ENCODE measurements around the gene CPNE8.

Gene CPNE8

DNA sequence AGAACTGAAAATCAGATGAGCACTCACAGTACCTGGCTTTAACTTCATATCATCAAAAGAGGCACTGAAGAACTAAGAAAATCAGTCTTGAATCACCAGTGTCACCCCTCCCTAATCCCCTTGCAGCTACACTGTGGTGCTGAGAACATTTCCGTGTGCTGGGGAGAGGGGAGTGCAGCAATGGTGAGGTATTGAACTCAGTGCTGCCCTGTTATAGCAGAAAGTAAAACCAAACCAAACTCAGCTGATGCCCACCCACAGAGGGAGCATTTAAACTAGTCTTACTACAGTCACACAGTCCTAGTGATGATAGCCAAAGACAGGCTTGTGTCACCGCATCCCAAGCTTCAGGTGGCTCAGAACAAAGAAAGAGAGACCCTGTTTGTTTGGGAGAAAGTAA is 122.1 kb downstream of the CPNE8 start:
- in situ Hi-C loops (cut with HindIII; ENCODE audit: low pct_ligation_motif_present, low sequenced_read_pairs), result no loop called here
- TF ChIP-seq, protein P1, sequence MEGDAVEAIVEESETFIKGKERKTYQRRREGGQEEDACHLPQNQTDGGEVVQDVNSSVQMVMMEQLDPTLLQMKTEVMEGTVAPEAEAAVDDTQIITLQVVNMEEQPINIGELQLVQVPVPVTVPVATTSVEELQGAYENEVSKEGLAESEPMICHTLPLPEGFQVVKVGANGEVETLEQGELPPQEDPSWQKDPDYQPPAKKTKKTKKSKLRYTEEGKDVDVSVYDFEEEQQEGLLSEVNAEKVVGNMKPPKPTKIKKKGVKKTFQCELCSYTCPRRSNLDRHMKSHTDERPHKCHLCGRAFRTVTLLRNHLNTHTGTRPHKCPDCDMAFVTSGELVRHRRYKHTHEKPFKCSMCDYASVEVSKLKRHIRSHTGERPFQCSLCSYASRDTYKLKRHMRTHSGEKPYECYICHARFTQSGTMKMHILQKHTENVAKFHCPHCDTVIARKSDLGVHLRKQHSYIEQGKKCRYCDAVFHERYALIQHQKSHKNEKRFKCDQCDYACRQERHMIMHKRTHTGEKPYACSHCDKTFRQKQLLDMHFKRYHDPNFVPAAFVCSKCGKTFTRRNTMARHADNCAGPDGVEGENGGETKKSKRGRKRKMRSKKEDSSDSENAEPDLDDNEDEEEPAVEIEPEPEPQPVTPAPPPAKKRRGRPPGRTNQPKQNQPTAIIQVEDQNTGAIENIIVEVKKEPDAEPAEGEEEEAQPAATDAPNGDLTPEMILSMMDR (IDR thresholded peaks at IDR 0.05; ENCODE audit: low read depth, low read length, missing control alignments), result no peak

DNA sequence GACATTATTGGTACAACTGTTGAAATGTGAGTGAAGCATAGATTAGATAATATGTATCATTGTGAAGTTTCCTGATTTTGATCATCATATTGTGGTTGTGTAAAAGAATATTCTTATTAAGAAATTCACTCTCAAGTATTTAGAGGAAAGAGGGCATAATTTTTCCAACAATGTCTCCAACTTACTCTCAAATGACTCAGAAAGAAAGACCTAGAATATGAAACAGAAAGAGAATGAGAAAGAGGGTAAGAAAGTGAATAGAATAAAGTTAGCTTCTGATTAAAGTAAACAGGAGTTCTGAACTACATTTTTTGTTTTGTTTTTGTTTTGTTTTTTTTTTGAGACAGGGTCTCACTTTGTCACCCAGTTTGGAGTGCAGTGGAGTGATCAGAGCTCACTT is 123.0 kb downstream of the CPNE8 start:
- TF ChIP-seq, protein P1 (IDR thresholded peaks at IDR 0.05; ENCODE audit: low read depth, low read length, missing control alignments), result no peak
- in situ Hi-C loops (cut with HindIII; ENCODE audit: low pct_ligation_motif_present, low sequenced_read_pairs), result no loop called here

More for the DNA sequence above, 122.1 kb downstream of the CPNE8 start:
- no peak for DNase-seq
- H3K27me3 ChIP-seq (replicated peaks), result no peaks in the 10 kb centered on the region
- H3K36me3 ChIP-seq (replicated peaks), result no peaks in the 10 kb centered on the region
- H3K4me3 ChIP-seq (ENCODE audit: low read depth, low read length), result no peak overlapping the region
- no peak overlapping the region for H3K27ac ChIP-seq

DNA sequence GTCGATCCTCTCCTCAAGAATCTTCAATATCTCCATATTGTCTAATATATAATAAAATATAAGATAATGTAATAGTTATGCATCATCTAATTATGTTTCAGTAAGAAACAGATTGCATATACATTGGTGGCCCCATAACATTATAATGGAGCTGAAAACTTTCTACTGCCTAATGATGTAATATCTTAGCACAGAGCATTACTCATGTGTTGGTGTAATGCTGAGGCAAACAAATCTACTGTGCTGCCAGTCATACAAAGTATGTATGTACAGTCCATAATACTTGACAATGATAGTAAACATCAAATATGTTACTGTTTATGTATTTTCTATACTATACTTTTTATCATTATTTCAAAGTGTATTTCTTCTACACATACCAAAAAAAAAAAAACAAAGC is 128.7 kb downstream of the CPNE8 start:
- TF ChIP-seq, protein P1 (IDR thresholded peaks at IDR 0.05; ENCODE audit: low read depth, low read length, missing control alignments), result no peak
- Histone ChIP-seq H3K27ac (no peak overlapping the region), H3K4me3 (ENCODE audit: low read depth, low read length) (no peak overlapping the region), H3K27me3 (replicated peaks) (no peaks in the 10 kb centered on the region), H3K36me3 (replicated peaks) (no peaks in the 10 kb centered on the region)
- in situ Hi-C loops (cut with HindIII; ENCODE audit: low pct_ligation_motif_present, low sequenced_read_pairs), result no loop called here
- DNase-seq, result no peak

More for the DNA sequence above, 123.0 kb downstream of the CPNE8 start:
- Histone ChIP-seq H3K27ac (no peak overlapping the region), H3K27me3 (replicated peaks) (no peaks in the 10 kb centered on the region), H3K36me3 (replicated peaks) (no peaks in the 10 kb centered on the region), H3K4me3 (ENCODE audit: low read depth, low read length) (no peak overlapping the region)
- no peak for DNase-seq

DNA sequence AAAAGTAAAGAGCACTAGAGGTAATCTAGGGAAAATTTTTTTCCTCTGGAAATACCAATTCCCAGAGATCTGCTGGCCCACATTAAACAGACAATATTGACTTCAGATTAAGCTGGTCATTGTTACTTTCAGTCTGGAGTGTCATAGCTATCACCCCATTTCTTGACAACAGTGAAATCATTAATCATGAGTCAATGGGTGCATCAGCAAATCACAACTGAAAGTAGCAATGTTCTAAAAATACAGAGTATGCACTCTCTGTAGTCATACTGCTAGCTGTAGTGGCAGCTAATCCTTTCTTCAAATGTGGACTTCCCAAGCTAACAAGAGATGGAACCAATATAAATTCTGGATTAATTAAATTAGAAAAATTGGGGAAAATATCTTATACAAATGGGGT is 129.9 kb downstream of the CPNE8 start:
- TF ChIP-seq, protein P1 (IDR thresholded peaks at IDR 0.05; ENCODE audit: low read depth, low read length, missing control alignments), result no peak
- in situ Hi-C loops (cut with HindIII; ENCODE audit: low pct_ligation_motif_present, low sequenced_read_pairs), result no loop called here
- Histone ChIP-seq H3K4me3 (ENCODE audit: low read depth, low read length) (no peak overlapping the region), H3K27ac (no peak overlapping the region), H3K36me3 (replicated peaks) (no peaks in the 10 kb centered on the region), H3K27me3 (replicated peaks) (no peaks in the 10 kb centered on the region)
- DNase-seq, result no peak

DNA sequence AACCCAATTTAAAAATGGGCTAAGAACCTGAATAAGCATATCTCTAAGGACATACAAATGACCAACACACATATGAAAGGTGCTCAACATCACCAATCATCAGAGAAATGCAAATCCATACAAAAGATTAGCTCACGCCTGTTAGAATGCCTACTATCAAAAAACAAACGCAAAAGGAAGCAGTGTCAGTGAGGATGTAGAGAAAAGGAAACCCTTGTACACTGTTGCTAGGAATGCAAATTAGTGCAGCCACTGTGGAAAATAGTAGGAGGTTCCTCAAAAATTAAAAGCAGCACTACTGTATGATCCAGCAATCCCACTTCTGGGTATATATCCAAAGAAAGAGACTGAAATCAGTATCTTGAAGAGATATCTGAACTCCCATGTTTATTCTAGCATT is 133.0 kb downstream of the CPNE8 start:
- in situ Hi-C loops (cut with HindIII; ENCODE audit: low pct_ligation_motif_present, low sequenced_read_pairs), result no loop called here
- no peaks in the 10 kb centered on the region for H3K27me3 ChIP-seq (replicated peaks)
- DNase-seq, result no peak
- TF ChIP-seq, protein P1 (IDR thresholded peaks at IDR 0.05; ENCODE audit: low read depth, low read length, missing control alignments), result no peak
- H3K4me3 ChIP-seq (ENCODE audit: low read depth, low read length), result no peak overlapping the region
- no peak overlapping the region for H3K27ac ChIP-seq
- H3K36me3 ChIP-seq (replicated peaks), result no peaks in the 10 kb centered on the region

DNA sequence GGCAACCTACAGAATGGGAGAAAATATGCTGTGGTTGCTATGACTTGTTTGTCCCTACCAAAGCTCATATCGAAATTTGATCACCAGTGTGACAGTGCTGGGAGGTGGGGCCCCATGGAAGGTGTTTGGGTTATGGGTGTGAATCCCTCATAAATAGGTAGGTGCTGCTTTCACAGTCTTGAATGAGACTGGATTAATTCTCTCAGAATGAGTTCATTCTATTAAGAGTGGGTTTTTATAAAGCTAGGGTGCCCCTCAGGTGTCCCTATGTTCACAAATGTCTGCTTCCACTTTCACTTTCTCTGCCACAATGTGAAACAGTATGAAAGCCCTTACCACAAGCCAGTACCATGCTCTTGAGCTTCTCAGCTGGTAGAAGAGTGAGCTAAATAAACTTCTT is 133.5 kb downstream of the CPNE8 start:
- no peak for DNase-seq

More for the DNA sequence above, 133.5 kb downstream of the CPNE8 start:
- in situ Hi-C loops (cut with HindIII; ENCODE audit: low pct_ligation_motif_present, low sequenced_read_pairs), result no loop called here
- H3K36me3 ChIP-seq (replicated peaks), result no peaks in the 10 kb centered on the region
- no peak overlapping the region for H3K27ac ChIP-seq
- H3K27me3 ChIP-seq (replicated peaks), result no peaks in the 10 kb centered on the region
- no peak overlapping the region for H3K4me3 ChIP-seq (ENCODE audit: low read depth, low read length)
- TF ChIP-seq, protein P1 (IDR thresholded peaks at IDR 0.05; ENCODE audit: low read depth, low read length, missing control alignments), result no peak

Measured in brain microvascular endothelial cell (primary cell).